ENCODE results near the gene OVOL1.

The OVOL1 gene

GRCh38 chr11:65793144-65793581 lies 6.3 kb downstream of the OVOL1 start:
- DNase-seq = no peak

DNA sequence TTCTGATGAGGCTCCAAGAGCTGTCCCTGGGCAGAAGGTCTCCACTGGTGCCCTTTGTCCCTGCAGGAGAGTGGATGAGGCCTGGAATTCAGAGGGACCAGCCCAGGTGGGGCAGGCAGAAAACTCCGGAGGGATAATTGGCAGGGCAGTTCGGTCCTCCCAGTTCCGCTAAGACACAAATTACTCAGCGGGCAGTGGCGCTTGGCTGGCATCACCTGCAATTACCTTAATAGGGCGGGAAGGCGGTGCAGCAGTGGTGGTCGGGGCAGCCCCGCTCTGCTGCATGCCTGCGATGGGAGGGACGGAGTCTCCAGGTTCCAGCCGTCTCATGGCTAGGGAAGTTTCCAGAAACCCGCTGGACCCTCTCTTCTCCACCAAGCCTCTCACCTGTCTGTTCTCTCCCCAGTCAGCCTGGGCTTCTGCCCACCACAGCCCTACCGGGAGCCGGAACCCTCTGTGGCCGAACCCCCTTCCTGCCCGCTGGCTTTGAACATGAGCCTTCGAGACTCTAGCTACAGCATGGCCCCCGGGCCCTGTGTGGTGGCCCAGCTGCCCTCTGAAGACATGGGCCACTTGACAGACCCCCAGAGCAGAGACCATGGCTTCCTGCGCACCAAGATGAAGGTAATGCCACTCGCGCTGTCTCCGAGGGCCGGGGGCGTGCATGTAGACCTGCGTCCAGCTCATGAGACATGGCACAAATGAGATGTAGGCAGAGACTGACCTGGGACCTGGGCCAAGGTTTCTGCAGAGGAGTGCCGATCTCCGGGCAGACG lies 7.0 kb downstream of the OVOL1 start:
- no peak for DNase-seq

- DNase-seq = no peak
These were observed 8.0 kb downstream of the OVOL1 start for GRCh38 chr11:65794570-65795510.

DNA sequence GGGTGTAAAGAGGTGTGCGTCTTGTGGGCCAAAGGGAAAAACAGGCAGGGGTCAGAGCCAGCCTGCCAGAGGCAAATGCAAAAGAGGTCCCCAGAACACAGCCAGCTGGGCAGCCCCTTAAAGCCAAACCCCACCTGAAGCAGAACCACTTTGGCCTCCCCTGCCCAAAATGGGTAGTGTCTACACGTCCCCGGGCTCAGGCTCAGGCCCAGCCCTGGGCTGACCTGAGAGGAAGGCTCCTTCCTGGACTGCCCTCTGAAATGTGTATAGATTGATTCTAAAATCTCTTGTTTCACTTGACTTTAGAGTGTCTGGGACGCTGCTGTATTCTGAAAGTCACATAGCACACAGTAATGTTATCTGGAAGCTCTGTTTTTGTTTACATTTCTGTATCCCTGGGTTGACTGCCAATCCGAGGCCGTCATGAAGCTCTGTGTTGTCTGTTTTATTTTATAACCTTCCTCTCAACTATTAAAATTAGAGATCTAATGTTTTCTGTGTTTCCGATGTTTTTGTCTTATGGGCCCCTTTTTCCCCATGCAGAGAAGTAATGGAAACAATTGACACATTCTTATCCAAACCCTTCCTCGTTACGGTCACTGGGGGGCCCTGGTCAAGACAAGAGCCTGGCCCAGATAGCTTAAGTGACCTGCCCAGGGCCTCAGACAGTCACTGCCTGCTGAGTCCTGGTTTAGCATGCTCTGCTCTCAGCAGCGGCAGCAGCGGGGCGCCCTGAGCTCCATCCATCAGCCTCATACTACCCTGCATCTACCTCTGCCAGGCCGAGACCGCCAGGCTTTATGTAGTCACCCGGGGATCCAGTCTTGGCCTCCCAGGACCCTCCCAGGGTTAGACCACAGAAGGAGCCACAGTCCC lies 10.1 kb downstream of the OVOL1 start:
- DNase-seq = no peak

DNA sequence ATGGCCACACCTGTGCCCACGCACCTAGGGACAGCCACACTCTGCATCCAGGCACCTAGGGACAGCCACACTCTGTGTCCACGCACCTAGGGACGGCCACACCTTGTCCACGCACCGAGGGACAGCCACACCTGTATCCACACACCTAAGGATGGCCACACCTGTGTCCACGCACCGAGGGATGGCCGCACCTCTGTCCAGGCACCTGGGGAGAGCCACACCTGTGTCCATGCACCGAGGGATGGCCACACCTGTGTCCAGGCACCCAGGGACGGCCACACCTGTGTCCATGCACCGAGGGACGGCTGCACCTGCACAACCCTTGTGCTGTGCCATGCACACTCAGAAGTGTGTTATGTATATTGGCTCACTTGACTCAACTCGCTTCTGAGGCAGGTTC lies 10.8 kb downstream of the OVOL1 start:
- DNase-seq = no peak

DNA sequence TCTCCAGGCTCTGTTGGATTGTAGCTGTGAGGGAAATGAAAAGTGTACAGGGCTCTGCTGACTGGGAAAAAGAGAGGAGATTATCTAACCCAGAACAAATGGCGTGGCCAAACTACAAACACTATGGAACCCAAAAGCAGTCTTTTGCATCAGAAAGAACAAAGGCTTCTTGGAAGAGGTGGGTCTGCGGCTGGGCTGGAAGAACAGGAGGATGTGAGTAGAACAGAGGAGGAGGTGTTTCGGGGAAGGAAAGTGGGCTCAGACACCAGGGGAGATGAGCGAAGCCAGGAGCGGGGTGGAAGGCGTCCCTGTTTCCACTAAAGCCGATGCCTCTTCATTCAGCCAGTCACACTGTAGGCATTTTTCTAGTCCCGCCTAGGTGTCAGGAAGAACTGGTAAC lies 12.0 kb downstream of the OVOL1 start:
- DNase-seq = no peak

- DNase-seq = no peak
These were observed 14.5 kb downstream of the OVOL1 start for GRCh38 chr11:65801153-65801987.

GRCh38 chr11:65802841-65803240 lies 16.0 kb downstream of the OVOL1 start:
- no peak for DNase-seq

DNA sequence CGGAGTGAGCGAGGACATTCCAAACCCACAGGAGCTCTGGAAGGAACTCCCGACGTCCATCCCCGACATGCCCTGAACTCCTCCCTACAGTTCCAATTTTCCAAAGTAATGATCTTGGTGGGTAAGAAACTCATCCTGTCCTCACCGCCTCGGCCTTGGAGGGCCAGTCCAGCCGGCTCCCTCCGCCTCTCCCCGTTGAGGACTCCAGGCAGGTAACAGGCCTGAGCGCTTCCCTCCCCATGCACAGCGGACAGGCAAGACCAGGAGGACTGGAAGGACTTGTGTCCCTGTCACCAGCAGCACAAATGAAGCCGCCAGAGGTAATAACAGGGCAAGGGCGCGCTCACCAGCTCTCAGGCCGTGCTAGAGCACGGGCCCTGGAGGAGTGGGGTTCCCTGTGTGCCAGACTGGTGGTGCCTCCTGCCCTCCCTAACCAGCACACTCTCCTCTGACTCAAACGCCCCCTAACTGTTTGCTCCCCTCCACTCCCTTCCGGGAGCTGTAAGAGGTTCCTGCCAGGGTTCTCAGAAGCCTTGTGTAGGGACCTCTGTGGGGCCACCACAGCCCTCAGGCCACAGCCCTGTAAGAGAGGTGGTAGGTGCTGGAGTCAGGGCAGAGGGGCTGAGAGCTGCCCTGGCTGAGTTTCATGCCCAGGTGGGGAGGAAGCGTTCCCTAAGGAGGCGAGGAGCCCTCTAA lies 17.1 kb downstream of the OVOL1 start:
- DNase-seq = no peak

GRCh38 chr11:65806979-65807378 lies 20.1 kb downstream of the OVOL1 start:
- no peak for DNase-seq

GRCh38 chr11:65808744-65809341 lies 22.0 kb downstream of the OVOL1 start:
- DNase-seq = no peak

- DNase-seq = no peak
These were observed 22.6 kb downstream of the OVOL1 start for GRCh38 chr11:65809496-65809895.

DNA sequence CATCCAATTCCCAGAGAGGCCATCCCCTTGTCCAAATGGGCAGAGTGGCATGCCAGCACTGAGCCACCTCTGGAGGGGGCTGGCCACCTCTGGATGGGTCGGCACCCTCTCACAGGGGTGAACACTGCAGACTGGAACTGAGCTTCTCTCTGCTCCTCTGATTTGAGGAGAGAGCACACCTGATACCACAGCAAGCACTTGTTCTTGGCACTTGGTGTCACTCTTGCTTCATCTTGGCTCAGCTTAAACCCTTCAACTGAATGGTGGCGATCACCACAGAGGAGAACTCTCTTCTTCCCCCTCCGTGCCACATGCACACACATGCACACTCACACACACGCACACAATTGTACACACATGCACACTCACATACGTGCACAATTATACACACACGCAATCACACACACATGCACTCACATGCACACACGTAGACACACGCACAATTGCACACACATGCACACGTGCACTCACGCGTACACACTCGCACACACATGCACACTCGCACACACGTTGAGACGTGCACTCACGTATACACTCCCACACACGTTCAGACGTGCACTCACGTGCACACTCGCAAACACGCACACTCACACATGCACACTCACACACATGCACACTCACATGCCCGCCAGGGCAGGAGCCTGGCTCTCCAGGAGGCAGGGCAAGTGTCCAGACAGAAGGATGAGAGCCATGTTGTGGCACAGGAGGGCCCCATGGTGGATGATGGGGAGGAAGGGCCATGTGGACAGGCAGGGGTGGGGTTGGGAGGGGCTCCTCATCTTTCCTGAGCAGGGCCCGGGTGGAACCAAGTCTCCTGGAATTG lies 23.4 kb downstream of the OVOL1 start:
- DNase-seq = no peak

GRCh38 chr11:65811764-65812475 lies 25.1 kb downstream of the OVOL1 start:
- no peak for DNase-seq

DNA sequence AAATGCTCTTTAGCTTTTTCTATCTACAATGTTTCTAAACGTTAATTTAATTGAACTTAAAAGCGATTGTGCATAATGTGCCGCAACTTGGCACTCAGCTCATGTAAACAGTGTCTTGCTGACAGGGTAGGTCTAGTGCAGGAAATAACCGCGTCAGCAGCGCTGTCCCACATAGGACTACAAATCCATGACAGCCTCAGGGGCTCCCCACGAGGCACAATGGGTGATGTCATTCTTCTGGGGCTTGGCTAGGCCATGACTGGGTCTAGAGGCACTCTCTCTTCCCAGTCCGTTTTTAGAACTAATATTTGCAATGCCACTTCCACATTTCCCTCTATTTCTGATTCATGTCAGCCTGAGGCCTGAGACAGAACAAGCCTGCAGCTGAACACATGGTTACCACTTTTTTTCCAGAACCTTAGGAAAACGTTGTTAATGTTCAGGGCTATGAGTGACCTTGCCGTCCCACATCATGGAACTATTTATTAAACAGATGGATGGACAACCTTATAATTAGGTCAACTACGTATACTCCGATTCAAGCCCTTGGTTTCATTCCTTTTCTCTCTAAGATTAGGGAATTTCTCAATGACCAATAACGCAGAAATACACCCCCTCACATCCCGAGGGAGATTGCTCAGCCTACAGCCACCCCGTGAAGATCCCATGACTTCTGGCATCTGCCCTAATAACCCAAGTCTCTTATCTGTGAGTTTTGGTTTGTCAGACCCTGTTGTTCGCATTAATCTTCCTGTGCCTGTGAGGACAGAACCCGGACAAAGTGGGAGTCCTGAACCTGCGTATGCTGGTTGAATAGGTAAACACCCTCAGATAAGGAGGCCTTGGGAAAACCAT lies 27.5 kb downstream of the OVOL1 start:
- DNase-seq = no peak

DNA sequence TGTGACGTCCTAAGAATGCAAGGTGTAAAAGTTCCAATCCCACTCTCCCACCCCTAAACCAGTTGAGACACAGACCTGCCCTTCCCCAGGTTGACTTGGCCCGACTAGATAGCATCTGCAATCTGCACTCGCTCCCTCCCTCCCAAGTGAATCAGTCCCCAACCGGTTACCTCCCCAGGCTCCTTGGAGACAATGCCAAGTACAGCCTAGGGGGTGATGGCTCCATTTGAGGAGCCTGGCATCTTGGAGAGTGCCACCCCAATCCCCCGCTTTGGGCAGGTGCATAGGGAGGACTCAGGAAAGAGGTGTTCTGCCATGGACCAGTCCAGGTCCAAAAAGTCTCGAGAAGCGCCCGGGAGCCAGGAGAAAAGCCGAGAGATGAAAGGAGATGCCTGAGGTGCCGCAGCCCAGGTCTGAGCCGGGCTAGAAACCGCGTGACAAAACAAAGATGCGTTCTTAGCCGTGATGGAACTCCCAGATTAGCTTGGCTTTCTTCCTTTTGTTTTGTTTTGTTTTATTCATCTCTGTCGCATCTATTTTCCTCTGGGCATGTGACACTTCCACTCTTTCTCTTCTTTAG lies 28.2 kb downstream of the OVOL1 start:
- DNase-seq = no peak

GRCh38 chr11:65816696-65817095 lies 29.8 kb downstream of the OVOL1 start:
- DNase-seq = no peak

GRCh38 chr11:65817312-65817834 lies 30.5 kb downstream of the OVOL1 start:
- no peak for DNase-seq

Data from activated CD4-positive, alpha-beta T cell treated with anti-CD3 and anti-CD28 coated beads, Interleukin-2, Interleukin-6, amounts not matched to agents 100 ng/mL and 50 ng/mL, durations not matched to agents 16 hours and 8 hours (primary cell).